Activated naive CD4-positive, alpha-beta T cell treated with anti-CD3 and anti-CD28 coated beads for 36 hours (primary cell): ENCODE results near the gene MCUR1. TPM values are rescaled to one million over a fixed set of nuclear protein-coding genes. Genes with fewer than 3 reads are reported as not detected.
"Not testable (repeated sequence)": the region's sequence is repeated elsewhere in the genome, so short reads cannot be mapped to it uniquely, and the experiment has no call there.

Experiments
- CTCF ChIA-PET: fragments of 350-600 bp; sonication (Branson Sonifier 250); formaldehyde crosslinking; loops from one replicate; lab custom pipeline; 2021; ENCODE audit warnings: antibody characterized with exemption; lab: Charles Lee
- DNase-seq: peaks from one replicate; pipeline ENCODE4 v3.0.0-alpha.2; 2020
- H3K27ac Mint-ChIP-seq: one replicate; pipeline ENCODE4 v1.8.0; 2021; ENCODE audit warnings: mild to moderate bottlenecking, mixed read lengths
- H3K27me3 Mint-ChIP-seq: one replicate; pipeline ENCODE4 v1.8.0; 2021; ENCODE audit warnings: low read depth, mixed read lengths
- H3K36me3 Mint-ChIP-seq: one replicate; pipeline ENCODE4 v1.8.0; 2021; ENCODE audit warnings: low read depth, mixed read lengths
- H3K4me1 Mint-ChIP-seq: one replicate; pipeline ENCODE4 v1.8.0; 2021; ENCODE audit warnings: low read depth, mixed read lengths
- H3K4me3 Mint-ChIP-seq: one replicate; pipeline ENCODE4 v1.8.0; 2021; ENCODE audit warnings: mild to moderate bottlenecking, moderate library complexity, mixed read lengths
- H3K9me3 Mint-ChIP-seq: one replicate; pipeline ENCODE4 v1.8.0; 2021; ENCODE audit warnings: mixed read lengths
- intact Hi-C: fragments of 100-400 bp; cut with micrococcal nuclease; formaldehyde crosslinking; loops from one replicate; pipeline ENCODE4 v1.15.1; 2023
- total RNA-seq, 2 experiments: library from RNA; stranded (reverse); gene quantifications; one replicate each; pipeline ENCODE4 v1.2.3, GENCODE V29; 2021

The MCUR1 gene
- total RNA-seq, result 10 to 100 TPM; 27.1 to 28.3 TPM

- CTCF ChIA-PET, result interaction anchor here (0.6 to 1.3 kb wide), 3 partner anchors 11 to 253 kb away, joined by 3 to 4 read pairs (median 3); no protein-coding TSS in a partner anchor
- no peaks in the 10 kb centered on the region for H3K27me3 Mint-ChIP-seq
- intact Hi-C loops, result loop anchor here (1.0 to 5.0 kb wide), 10 partner anchors 20 to 486 kb away; partner anchors contain the start of genes GFOD1, NOL7, SIRT5 and TBC1D7
Observed at GRCh38 chr6:13814176-13814937, at the start of gene MCUR1. TSS of gene MCUR1 (minus strand) at chr6:13814557. CDS start at chr6:13814429, 128 bp downstream.

DNA sequence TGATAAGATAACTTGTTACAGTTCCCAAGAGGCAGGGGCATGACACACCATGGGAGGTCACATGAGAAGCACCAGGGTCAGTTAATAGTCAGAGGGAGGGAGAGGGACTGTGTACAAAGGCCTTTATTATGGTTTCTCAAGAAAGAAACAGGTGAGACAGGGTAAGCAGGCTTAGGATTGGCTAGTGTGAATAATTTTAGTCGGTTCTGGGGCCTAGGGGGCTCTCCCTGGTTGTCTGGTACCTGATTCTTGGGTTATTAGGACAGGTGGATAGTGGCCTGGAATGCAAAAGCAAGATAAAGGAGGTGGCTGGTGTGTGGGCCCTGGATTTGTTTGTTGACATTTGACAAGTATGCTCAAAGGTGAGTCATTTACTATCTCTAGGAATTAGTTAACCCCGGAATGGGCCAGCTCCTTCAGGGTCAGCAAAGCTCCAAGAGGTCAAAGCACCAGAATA is 49.4 kb upstream of the MCUR1 start:
- intact Hi-C loops, result loop anchor here (1.0 kb wide), 1 partner anchor 68 kb away; no protein-coding TSS in a partner anchor
- Mint-ChIP-seq H3K27ac (no peak overlapping the region), H3K36me3 (no peaks in the 10 kb centered on the region), H3K9me3 (no peaks in the 10 kb centered on the region), H3K27me3 (peaks cover 35% of the 10 kb centered on the region), H3K4me3 (no peak overlapping the region), H3K4me1 (peaks cover 3% of the 10 kb centered on the region)
- no peak for DNase-seq
- CTCF ChIA-PET, result no interaction called here

More at GRCh38 chr6:13814176-13814937, at the start of gene MCUR1:
- Mint-ChIP-seq H3K36me3 (peaks cover 1% of the 10 kb centered on the region), H3K9me3 (no peaks in the 10 kb centered on the region), H3K4me3 (peak within 1 kb of the TSS; percentile 83), H3K27ac (peak within 1 kb of the TSS; percentile 82), H3K4me1 (peaks cover 28% of the 10 kb centered on the region)
- peak; percentile 85 for DNase-seq

GRCh38 chr6:13860556-13861185 is 46.3 kb upstream of the MCUR1 start:
- H3K36me3 Mint-ChIP-seq, H3K9me3 Mint-ChIP-seq, intact Hi-C loops, H3K27ac Mint-ChIP-seq, DNase-seq, H3K4me1 Mint-ChIP-seq: not testable (repeated sequence)
- Mint-ChIP-seq H3K4me3 (peak overlapping the region; percentile 30), H3K27me3 (peaks cover 32% of the 10 kb centered on the region)
- CTCF ChIA-PET, result interaction anchor here (0.7 to 2.2 kb wide), 5 partner anchors 10 to 284 kb away, joined by 3 to 12 read pairs (median 4); no protein-coding TSS in a partner anchor

DNA sequence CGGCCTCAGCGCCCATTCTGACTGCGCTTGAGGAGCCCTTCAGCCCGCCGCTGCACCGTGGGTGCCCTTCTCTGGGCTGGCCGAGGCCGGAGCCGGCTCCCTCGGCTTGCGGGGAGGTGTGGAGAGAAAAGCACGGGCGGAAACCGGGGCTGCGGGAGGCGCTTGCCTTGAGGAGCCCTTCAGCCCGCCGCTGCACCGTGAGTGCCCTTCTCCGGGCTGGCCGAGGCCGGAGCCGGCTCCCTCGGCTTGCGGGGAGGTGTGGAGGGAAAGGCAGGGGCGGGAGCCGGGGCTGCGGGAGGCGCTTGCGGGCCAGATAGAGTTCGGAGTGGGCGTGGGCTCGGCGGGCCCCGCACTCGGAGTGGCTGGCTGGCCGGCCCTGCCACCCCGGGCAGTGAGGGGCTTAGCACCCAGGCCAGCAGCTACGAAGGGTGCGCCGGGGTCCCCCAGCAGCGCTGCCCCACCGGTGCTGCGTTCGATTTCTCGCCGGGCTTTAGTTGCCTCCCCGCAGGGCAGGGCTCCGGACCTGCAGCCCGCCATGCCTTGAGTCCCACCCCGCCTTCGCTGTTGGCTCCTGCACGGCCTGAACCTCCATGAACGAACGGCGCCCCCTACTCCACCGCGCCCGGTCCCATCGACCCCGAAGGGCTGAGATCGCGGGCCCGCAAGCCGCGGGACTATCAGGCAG is 45.7 kb upstream of the MCUR1 start:
- Mint-ChIP-seq H3K4me3 (peak overlapping the region; percentile 30), H3K27ac (no peak overlapping the region), H3K36me3 (no peaks in the 10 kb centered on the region), H3K9me3 (no peaks in the 10 kb centered on the region), H3K27me3 (peaks cover 32% of the 10 kb centered on the region), H3K4me1 (peaks cover 3% of the 10 kb centered on the region)
- CTCF ChIA-PET, result interaction anchor here (0.8 to 2.2 kb wide), 4 partner anchors 10 to 285 kb away, joined by 3 to 12 read pairs (median 4); no protein-coding TSS in a partner anchor
- intact Hi-C loops, result no loop called here
- no peak for DNase-seq

- CTCF ChIA-PET, result interaction anchor here (1.2 kb wide), 1 partner anchor 52 kb away, joined by 5 read pairs; no protein-coding TSS in a partner anchor
- no peaks in the 10 kb centered on the region for H3K36me3 Mint-ChIP-seq
- no peak for DNase-seq
- intact Hi-C loops, result no loop called here
- H3K4me3 Mint-ChIP-seq, result no peak overlapping the region
- no peaks in the 10 kb centered on the region for H3K4me1 Mint-ChIP-seq
- H3K9me3 Mint-ChIP-seq, result no peaks in the 10 kb centered on the region
- peaks cover 11% of the 10 kb centered on the region for H3K27me3 Mint-ChIP-seq
- H3K27ac Mint-ChIP-seq, result no peak overlapping the region
Observed at GRCh38 chr6:13854716-13855250, 40.4 kb upstream of the MCUR1 start.

GRCh38 chr6:13853871-13854270 is 39.5 kb upstream of the MCUR1 start:
- H3K4me1 Mint-ChIP-seq, result no peaks in the 10 kb centered on the region
- no peak for DNase-seq
- intact Hi-C loops, result no loop called here
- no peak overlapping the region for H3K4me3 Mint-ChIP-seq
- H3K27ac Mint-ChIP-seq, result no peak overlapping the region
- peaks cover 5% of the 10 kb centered on the region for H3K27me3 Mint-ChIP-seq
- no peaks in the 10 kb centered on the region for H3K9me3 Mint-ChIP-seq
- H3K36me3 Mint-ChIP-seq, result no peaks in the 10 kb centered on the region
- CTCF ChIA-PET, result interaction anchor here (0.6 to 1.2 kb wide), 4 partner anchors 18 to 298 kb away, joined by 3 to 5 read pairs (median 3); no protein-coding TSS in a partner anchor

DNA sequence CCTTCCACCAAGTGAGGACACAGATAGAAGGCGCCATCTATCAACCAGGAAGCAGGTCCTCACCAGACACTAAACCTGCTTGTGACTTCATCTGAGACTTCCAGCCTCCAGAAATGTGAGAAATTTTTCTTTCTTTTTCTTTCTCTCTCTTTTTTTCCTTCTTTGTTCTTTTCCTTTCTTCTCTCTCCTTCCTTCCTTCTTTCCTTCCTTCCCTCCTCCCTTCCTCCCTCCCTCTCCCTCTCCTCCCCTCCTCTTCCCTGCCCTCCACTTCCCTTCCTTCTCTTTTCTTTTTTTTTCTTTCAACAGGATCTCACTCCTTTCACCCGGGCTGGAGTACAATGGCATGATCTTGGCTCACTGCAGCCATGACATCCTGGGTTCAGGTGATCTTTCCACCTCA is 37.4 kb upstream of the MCUR1 start:
- Mint-ChIP-seq H3K9me3 (no peaks in the 10 kb centered on the region), H3K4me1 (no peaks in the 10 kb centered on the region), H3K36me3 (no peaks in the 10 kb centered on the region), H3K4me3 (no peak overlapping the region), H3K27ac (no peak overlapping the region), H3K27me3 (no peaks in the 10 kb centered on the region)
- intact Hi-C loops, result no loop called here
- CTCF ChIA-PET, result no interaction called here
- no peak for DNase-seq

GRCh38 chr6:13851330-13851729 is 37.0 kb upstream of the MCUR1 start:
- CTCF ChIA-PET, result no interaction called here
- intact Hi-C loops, result no loop called here
- Mint-ChIP-seq H3K27me3 (no peaks in the 10 kb centered on the region), H3K36me3 (no peaks in the 10 kb centered on the region), H3K9me3 (no peaks in the 10 kb centered on the region), H3K4me1 (no peaks in the 10 kb centered on the region), H3K4me3 (no peak overlapping the region), H3K27ac (no peak overlapping the region)
- DNase-seq, result no peak

DNA sequence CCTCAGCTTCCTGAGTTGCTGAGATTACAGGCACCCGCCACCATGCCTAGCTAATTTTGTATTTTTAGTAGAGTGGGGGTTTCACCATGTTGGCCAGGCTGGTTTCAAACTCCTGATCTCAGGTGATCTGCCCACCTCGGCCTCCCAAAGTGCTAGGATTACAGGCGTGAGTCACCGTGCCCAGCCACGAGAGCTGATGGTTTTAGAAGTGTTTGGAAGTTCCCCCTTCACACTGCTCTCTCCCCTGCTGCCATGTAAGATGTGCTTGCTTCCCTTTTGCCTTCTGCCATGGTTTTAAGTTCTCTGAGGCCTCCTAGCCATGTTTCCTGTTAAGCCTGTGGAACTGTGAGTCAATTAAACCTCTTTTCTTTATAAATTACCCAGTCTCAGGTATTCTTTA is 36.3 kb upstream of the MCUR1 start:
- H3K27ac Mint-ChIP-seq, H3K4me1 Mint-ChIP-seq, H3K4me3 Mint-ChIP-seq, H3K27me3 Mint-ChIP-seq, H3K36me3 Mint-ChIP-seq, intact Hi-C loops, H3K9me3 Mint-ChIP-seq: not testable (repeated sequence)
- CTCF ChIA-PET, result interaction anchor here (0.6 to 0.8 kb wide), 3 partner anchors 21 to 80 kb away, joined by 3 to 4 read pairs (median 3); no protein-coding TSS in a partner anchor
- DNase-seq, result peak; percentile 10

DNA sequence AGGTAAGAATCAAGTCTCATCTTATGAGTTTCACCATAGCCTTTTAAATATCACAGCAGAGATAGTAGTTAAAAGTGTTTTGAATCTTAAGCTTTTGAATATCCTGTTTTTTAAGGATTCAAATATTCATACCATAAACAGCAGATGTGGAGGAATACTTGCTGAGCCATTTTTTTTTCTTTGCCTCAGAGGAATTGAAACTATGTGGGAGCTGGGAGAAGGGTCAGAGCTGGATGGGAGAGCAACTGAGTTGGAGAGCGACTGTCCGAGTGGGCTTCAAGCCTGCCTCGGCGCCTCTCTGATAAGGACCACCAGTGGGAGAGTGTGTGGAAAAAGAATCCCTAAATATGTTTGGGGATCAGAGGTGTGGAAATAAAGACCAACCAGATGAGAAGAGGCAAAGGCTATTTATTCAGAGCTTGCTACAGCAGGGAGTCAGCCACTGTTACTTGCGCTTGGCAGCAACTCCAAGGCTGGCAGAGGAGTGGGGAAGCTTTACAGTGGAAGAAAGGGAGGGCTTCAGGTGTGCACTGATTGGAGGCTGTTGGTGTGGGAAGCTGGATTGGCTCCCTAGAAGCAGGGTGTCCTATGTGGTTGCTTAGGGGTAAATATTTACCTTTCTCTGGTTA is 34.3 kb upstream of the MCUR1 start:
- intact Hi-C loops, result no loop called here
- H3K4me1 Mint-ChIP-seq, result no peaks in the 10 kb centered on the region
- no peak overlapping the region for H3K27ac Mint-ChIP-seq
- no peak overlapping the region for H3K4me3 Mint-ChIP-seq
- H3K9me3 Mint-ChIP-seq, result no peaks in the 10 kb centered on the region
- CTCF ChIA-PET, result interaction anchor here (0.7 kb wide), 1 partner anchor 25 kb away, joined by 3 read pairs; no protein-coding TSS in a partner anchor
- no peak for DNase-seq
- no peaks in the 10 kb centered on the region for H3K36me3 Mint-ChIP-seq
- H3K27me3 Mint-ChIP-seq, result no peaks in the 10 kb centered on the region

- no peaks in the 10 kb centered on the region for H3K9me3 Mint-ChIP-seq
- no peak for DNase-seq
- intact Hi-C loops, result no loop called here
- no peaks in the 10 kb centered on the region for H3K4me1 Mint-ChIP-seq
- H3K27me3 Mint-ChIP-seq, result no peaks in the 10 kb centered on the region
- H3K4me3 Mint-ChIP-seq, result no peak overlapping the region
- no peaks in the 10 kb centered on the region for H3K36me3 Mint-ChIP-seq
- CTCF ChIA-PET, result no interaction called here
- H3K27ac Mint-ChIP-seq, result no peak overlapping the region
Observed at GRCh38 chr6:13847326-13848050, 33.1 kb upstream of the MCUR1 start.
